ENCODE measurements around the gene IKZF2. TPM values are rescaled to one million over a fixed set of nuclear protein-coding genes. Genes with fewer than 3 reads are reported as not detected.

Gene IKZF2
- total RNA-seq, 4 donors from 2014 or later: 14.5 to 33.3 (median 15.7) TPM

- TF ChIP-seq CTCF (IDR thresholded peaks at IDR 0.05; ENCODE audit: low read depth): no peak
These were observed 167.3 kb downstream of the IKZF2 start for GRCh38 chr2:212984129-212984528.

GRCh38 chr2:212979799-212980198 lies 171.6 kb downstream of the IKZF2 start:
- no peak for TF ChIP-seq CTCF (IDR thresholded peaks at IDR 0.05; ENCODE audit: low read depth)

- no peak for TF ChIP-seq CTCF (IDR thresholded peaks at IDR 0.05; ENCODE audit: low read depth)
These were observed 172.3 kb downstream of the IKZF2 start for GRCh38 chr2:212979046-212979612.

- TF ChIP-seq CTCF (IDR thresholded peaks at IDR 0.05; ENCODE audit: low read depth): no peak
These were observed 174.3 kb downstream of the IKZF2 start for GRCh38 chr2:212977152-212977551.

GRCh38 chr2:212975333-212975732 lies 176.1 kb downstream of the IKZF2 start:
- no peak for TF ChIP-seq CTCF (IDR thresholded peaks at IDR 0.05; ENCODE audit: low read depth)

GRCh38 chr2:212974692-212975091 lies 176.7 kb downstream of the IKZF2 start:
- TF ChIP-seq CTCF (IDR thresholded peaks at IDR 0.05; ENCODE audit: low read depth): no peak

- no peak for TF ChIP-seq CTCF (IDR thresholded peaks at IDR 0.05; ENCODE audit: low read depth)
These were observed 178.1 kb downstream of the IKZF2 start for GRCh38 chr2:212973347-212973746.
